Mesodermal cell (in vitro differentiated cells): Measurements from ENCODE around the gene RBFOX2.

Experiments used
- H3K27ac ChIP-seq: 2 replicates; pipeline ENCODE4 v1.7.0; 2013; ENCODE audit warnings: mild to moderate bottlenecking, low read depth, low read length, moderate library complexity; ENCODE audit not compliant: severe bottlenecking
- H3K36me3 ChIP-seq: 2 replicates; pipeline ENCODE4 v1.7.1; 2013; ENCODE audit warnings: mild to moderate bottlenecking, low read length, moderate library complexity; ENCODE audit not compliant: control insufficient read depth, insufficient read depth
- H3K4me1 ChIP-seq: one replicate; pipeline ENCODE4 v1.7.1; 2013; ENCODE audit warnings: mild to moderate bottlenecking, low read length; ENCODE audit not compliant: insufficient read depth, control insufficient read depth, poor library complexity, severe bottlenecking
- H3K4me3 ChIP-seq: 2 replicates; pipeline ENCODE4 v1.7.0; 2013; ENCODE audit warnings: low read length, control low read depth, mild to moderate bottlenecking; ENCODE audit not compliant: insufficient read depth, poor library complexity, severe bottlenecking; ENCODE audit errors: extremely low read depth
- H3K9me3 ChIP-seq: 2 replicates; pipeline ENCODE4 v1.7.1; 2013; ENCODE audit warnings: mild to moderate bottlenecking, low read length, moderate library complexity; ENCODE audit not compliant: control insufficient read depth
- WGBS, 2 experiments: methylation state at CpG; one replicate each; pipeline ENCODE4 v1.1.5; 2013; ENCODE audit warnings: missing lambda C conversion rate in 2 of 2; ENCODE audit not compliant: insufficient coverage in 2 of 2; 5-methylcytosine and 5-hydroxymethylcytosine counted together

The RBFOX2 gene

DNA sequence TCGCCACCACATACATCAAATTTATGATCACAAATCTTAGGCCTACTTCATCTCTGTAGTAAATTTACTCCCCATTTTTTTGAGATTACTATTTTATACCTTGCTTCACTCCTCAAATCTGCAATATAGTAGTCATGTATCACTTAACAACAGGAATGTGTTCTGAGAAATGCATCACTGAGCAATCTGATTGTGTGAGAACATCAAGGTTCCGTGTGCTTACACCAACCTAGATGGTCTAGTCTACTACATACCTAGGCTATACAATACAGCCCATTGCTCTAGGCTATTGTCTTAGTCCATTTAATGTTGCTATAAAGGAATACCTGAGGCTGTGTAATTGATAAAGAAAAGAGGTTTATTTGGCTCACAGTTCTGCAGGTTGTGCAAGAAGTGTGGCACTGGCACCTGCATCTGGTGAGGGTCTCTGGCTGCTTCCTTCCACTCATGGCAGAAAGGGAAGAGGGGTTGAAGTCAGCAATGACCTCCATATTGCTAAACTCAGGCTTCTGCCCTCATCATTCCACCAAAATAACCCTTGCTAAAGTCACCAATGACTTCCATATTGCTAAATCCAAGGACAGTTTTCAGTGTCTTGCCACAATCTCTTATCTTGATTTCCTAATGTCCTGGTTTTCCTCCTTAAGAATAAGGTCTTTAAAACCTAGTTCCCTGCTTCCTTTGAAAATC, 140.3 kb downstream of the RBFOX2 start:
- peaks cover 27% of the 10 kb centered on the region for H3K4me1 ChIP-seq
- H3K36me3 ChIP-seq: no peaks in the 10 kb centered on the region
- H3K9me3 ChIP-seq: no peaks in the 10 kb centered on the region
- H3K4me3 ChIP-seq: no peak overlapping the region
- WGBS, 2 experiments: 100% methylated on average over 1 of the region's 2 CpGs
- H3K27ac ChIP-seq: no peak overlapping the region

- no peaks in the 10 kb centered on the region for H3K9me3 ChIP-seq
- no peak overlapping the region for H3K27ac ChIP-seq
- WGBS, 2 experiments: 82 to 91% methylated on average over 2 of the region's 2 CpGs
- H3K4me1 ChIP-seq: peaks cover 28% of the 10 kb centered on the region
- H3K36me3 ChIP-seq: no peaks in the 10 kb centered on the region
- no peak overlapping the region for H3K4me3 ChIP-seq
These were observed 141.2 kb downstream of the RBFOX2 start for GRCh38 chr22:35887296-35887875.

DNA sequence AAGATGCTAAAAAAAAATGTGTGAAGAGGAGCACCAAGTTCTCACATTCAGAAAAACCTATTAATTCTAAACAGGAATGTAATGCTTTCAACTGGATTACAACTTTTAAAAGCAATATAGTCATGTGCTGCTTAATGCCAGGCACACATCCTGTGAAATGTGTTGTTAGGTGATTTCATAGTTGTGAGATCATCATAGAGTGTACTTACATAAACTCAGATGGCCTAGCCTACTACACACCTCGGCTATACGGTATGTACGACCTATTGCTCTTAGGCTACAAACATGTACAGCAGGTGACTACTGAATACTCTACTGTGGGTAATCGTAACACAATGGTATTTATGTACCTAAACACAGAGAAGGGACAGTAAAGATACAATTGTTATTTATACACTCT, 142.3 kb downstream of the RBFOX2 start:
- no CpG with 5 or more reads among the region's 4 CpGs for WGBS, 2 experiments

DNA sequence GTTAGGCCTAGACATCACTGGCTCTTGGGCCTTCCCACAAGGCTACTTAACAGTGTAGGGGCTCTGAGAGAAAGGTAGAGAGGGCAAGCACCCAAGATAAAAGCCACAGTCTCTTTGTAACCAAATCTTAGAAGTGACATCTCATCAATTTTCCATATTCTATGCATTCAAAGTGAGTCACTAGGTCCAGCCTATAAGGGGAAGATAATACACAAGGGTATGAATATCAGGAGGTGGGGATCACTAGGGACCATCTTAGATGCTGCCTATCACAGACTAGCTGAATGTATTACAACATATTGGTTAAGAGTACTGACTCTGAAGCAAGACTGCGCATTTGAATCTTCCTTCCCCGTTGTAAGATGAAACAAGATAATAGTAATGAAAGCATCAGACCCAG, 144.1 kb downstream of the RBFOX2 start:
- Histone ChIP-seq H3K27ac (no peak overlapping the region), H3K4me1 (peaks cover 37% of the 10 kb centered on the region), H3K9me3 (no peaks in the 10 kb centered on the region), H3K36me3 (no peaks in the 10 kb centered on the region), H3K4me3 (no peak overlapping the region)
- no CpG with 5 or more reads among the region's 2 CpGs for WGBS, 2 experiments

More for the DNA sequence above, 142.3 kb downstream of the RBFOX2 start:
- Histone ChIP-seq H3K9me3 (no peaks in the 10 kb centered on the region), H3K27ac (no peak overlapping the region), H3K4me3 (no peak overlapping the region), H3K4me1 (peaks cover 32% of the 10 kb centered on the region), H3K36me3 (no peaks in the 10 kb centered on the region)

DNA sequence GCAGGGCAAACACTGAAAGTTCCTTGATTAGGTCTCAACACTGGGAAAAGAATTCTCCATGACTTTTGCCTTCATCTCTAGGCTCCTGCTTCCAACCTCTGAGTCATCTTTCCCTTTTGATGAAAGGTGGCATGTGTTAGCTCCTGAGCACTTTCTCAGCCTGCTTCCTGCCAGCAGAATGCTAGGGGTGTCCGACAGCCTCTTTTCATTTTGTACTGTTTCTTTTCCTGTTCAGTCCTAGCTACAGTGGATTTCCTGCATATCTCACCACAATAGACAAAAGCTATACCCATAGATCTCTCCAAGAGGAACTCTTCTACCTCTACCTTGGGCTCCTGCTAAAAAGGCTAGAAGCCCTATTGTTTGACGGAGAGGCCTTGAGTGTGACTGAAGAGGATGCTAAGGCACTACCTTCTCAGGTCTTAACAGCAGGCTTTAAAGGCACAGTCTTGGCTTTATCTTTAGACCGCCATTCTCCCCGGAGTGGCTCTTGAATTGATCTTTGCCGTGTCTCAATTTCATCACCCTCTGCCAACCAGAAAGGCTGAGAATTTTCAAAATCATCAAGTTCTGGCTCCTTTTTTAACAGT, 145.5 kb downstream of the RBFOX2 start:
- no peaks in the 10 kb centered on the region for H3K9me3 ChIP-seq
- no peak overlapping the region for H3K4me3 ChIP-seq
- H3K4me1 ChIP-seq: peaks cover 37% of the 10 kb centered on the region
- no peaks in the 10 kb centered on the region for H3K36me3 ChIP-seq
- peak overlapping the region; percentile 70 for H3K27ac ChIP-seq
- 63 to 70% methylated on average over 4 to 5 of the region's 5 CpGs for WGBS, 2 experiments

DNA sequence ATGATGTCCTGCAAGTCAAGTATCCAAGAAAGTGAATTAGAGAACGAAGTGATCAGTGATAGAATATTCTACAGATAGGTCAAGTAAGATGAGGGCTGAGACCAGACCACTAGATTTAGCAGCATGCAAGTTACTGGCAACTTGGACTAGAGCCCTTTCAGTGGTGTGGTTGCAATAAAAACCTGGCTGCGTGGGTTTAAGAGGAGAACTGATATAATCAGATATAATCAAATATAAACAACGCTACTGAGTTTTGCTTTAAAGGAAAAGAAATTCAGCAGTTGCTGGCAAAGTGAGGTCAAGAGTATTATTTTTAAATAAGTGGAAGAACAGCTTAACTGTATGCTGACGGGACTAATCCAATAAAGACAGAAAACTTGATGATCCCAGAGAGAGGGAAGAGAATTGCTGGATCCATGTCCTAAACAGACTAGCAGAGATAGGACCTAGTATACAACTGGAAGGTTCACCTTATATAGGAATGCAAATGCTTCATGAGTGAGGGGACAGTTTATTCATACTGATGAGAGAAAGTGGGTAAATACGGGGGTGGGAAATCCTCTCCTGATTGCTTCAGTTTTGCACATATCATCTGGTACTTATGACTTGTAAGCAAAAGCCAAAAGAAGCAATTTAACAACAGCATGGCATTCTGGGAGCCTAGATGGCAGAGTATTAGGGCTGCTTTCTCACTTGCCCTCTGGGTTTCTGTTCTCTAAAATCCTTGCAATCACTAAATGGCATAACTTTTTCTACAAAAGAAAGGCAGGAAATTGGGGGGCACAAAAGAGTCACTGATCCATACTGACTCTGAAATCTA, 146.2 kb downstream of the RBFOX2 start:
- H3K9me3 ChIP-seq: no peaks in the 10 kb centered on the region
- no peak overlapping the region for H3K4me3 ChIP-seq
- peaks cover 30% of the 10 kb centered on the region for H3K4me1 ChIP-seq
- 94% methylated on average over 2 to 3 of the region's 5 CpGs for WGBS, 2 experiments
- H3K27ac ChIP-seq: peak overlapping the region; percentile 70
- no peaks in the 10 kb centered on the region for H3K36me3 ChIP-seq

GRCh38 chr22:35879351-35879750, 149.3 kb downstream of the RBFOX2 start:
- WGBS, 2 experiments: 100% methylated on average over 1 of the region's 2 CpGs
- H3K36me3 ChIP-seq: peaks cover 4% of the 10 kb centered on the region
- no peak overlapping the region for H3K27ac ChIP-seq
- no peak overlapping the region for H3K4me3 ChIP-seq
- peaks cover 25% of the 10 kb centered on the region for H3K4me1 ChIP-seq
- peaks cover 7% of the 10 kb centered on the region for H3K9me3 ChIP-seq

DNA sequence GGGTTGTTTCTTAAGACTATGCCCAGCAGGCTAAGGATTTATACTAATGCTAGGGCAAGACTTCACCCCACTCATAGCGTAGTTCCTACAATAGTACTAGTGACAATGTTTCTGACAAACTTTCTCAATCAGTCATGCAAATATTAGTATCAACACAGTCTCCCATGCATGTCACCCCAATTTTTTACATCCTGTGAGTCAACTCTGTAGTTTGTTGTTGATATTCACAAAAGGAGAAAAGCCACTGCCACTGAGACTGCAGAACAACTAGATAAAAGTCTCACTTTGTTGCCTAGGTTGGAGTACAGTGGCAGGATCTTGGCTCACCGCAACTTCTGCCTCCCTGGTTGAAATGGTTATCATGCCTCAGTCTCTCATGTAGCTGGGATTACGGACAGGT, 155.2 kb downstream of the RBFOX2 start:
- no peak overlapping the region for H3K27ac ChIP-seq
- no peak overlapping the region for H3K4me3 ChIP-seq
- peaks cover 4% of the 10 kb centered on the region for H3K4me1 ChIP-seq
- H3K9me3 ChIP-seq: peaks cover 7% of the 10 kb centered on the region
- 100% methylated on average over 2 to 3 of the region's 3 CpGs for WGBS, 2 experiments
- H3K36me3 ChIP-seq: peaks cover 4% of the 10 kb centered on the region

GRCh38 chr22:35872451-35872850, 156.2 kb downstream of the RBFOX2 start:
- 94 to 95% methylated on average over 10 to 12 of the region's 13 CpGs for WGBS, 2 experiments
- peaks cover 4% of the 10 kb centered on the region for H3K4me1 ChIP-seq
- no peak overlapping the region for H3K27ac ChIP-seq
- H3K9me3 ChIP-seq: peaks cover 7% of the 10 kb centered on the region
- peaks cover 4% of the 10 kb centered on the region for H3K36me3 ChIP-seq
- no peak overlapping the region for H3K4me3 ChIP-seq

DNA sequence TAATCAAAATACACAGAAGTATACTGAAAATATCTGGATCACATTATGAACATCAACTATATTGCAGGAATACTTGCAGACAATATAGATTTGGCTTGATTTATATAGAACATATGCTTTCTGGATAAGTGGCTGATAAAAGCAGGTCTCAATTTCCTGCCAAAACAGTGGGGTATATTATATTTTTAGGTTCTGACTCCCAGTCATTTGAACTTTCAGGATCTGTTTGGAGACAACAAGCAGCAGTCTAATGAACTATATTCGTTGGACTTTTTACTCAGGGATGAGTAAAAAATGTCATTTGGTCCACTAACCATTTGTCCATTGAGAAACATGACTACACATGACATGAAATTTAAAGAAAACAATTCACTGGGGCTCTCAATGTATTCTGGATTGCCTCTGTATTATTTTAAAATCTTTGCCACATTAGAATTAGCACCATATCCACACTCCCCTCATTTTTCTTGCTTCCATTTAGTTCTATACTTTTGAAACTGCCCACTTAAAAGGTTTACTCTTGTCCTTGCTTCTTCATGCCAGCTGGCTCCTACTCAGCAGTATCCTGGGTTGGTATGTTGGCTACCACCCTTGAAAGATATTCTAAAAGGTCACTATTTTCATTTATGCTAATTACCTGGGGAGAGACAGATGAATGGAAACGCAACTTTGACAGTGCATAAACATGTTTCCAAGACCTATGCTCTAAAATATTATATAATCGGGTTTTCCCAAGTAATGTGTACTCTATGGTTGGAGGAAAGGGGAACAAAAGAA, 157.9 kb downstream of the RBFOX2 start:
- WGBS, 2 experiments: 100% methylated on average over 1 of the region's 3 CpGs
- peaks cover 7% of the 10 kb centered on the region for H3K9me3 ChIP-seq
- no peak overlapping the region for H3K27ac ChIP-seq
- H3K36me3 ChIP-seq: peaks cover 4% of the 10 kb centered on the region
- no peak overlapping the region for H3K4me3 ChIP-seq
- peaks cover 9% of the 10 kb centered on the region for H3K4me1 ChIP-seq
